Astrocyte (in vitro differentiated cells and primary cell): ENCODE data around the gene PSMD4. TPM values are rescaled to one million over a fixed set of nuclear protein-coding genes. Genes with fewer than 3 reads are reported as not detected.

Source experiments
- DNase-seq: peaks from one replicate; pipeline ENCODE4 v3.0.0-alpha.2; 2010; ENCODE audit warnings: low read depth
- FAIRE-seq: peaks from 2 replicates; lab custom pipeline; 2011; peaks lifted over from hg19 to GRCh38; lab: Jason Lieb, UNC
- H2AFZ ChIP-seq: 2 replicates; pipeline ENCODE4 v1.6.0; 2012; ENCODE audit warnings: low read depth, low read length, inconsistent platforms
- H3K27ac ChIP-seq: 2 replicates; pipeline ENCODE4 v1.5.1; 2011; ENCODE audit warnings: low read depth, low read length, inconsistent platforms
- H3K27me3 ChIP-seq: 2 replicates; pipeline ENCODE4 v1.6.0; 2011; ENCODE audit warnings: low read length, inconsistent platforms; ENCODE audit not compliant: insufficient read depth
- H3K36me3 ChIP-seq: 2 replicates; pipeline ENCODE4 v1.5.1; 2011; ENCODE audit warnings: low read length, inconsistent platforms; ENCODE audit not compliant: insufficient read depth
- H3K4me1 ChIP-seq: 2 replicates; pipeline ENCODE4 v1.5.1; 2011; ENCODE audit warnings: low read length, inconsistent platforms; ENCODE audit not compliant: insufficient read depth
- H3K4me2 ChIP-seq: 2 replicates; pipeline ENCODE4 v1.6.0; 2012; ENCODE audit warnings: low read length, inconsistent platforms
- H3K4me3 ChIP-seq: 2 replicates; pipeline ENCODE4 v1.5.1; 2011; ENCODE audit warnings: low read depth, mild to moderate bottlenecking, low read length, inconsistent platforms; ENCODE audit not compliant: insufficient read depth
- H3K79me2 ChIP-seq: 2 replicates; pipeline ENCODE4 v1.6.0; 2012; ENCODE audit warnings: mild to moderate bottlenecking, low read length, inconsistent platforms; ENCODE audit not compliant: insufficient read depth
- H3K9ac ChIP-seq: 2 replicates; pipeline ENCODE4 v1.6.0; 2012; ENCODE audit warnings: mild to moderate bottlenecking, low read length, inconsistent platforms
- H3K9me3 ChIP-seq: 2 replicates; pipeline ENCODE4 v1.5.1; 2012; ENCODE audit warnings: low read depth, mild to moderate bottlenecking, low read length, inconsistent platforms; ENCODE audit not compliant: insufficient read depth
- H4K20me1 ChIP-seq: 2 replicates; pipeline ENCODE4 v1.6.0; 2012; ENCODE audit warnings: low read length, inconsistent platforms; ENCODE audit not compliant: insufficient read depth
- H3K27ac Mint-ChIP-seq: one replicate; pipeline ENCODE4 v1.8.0; 2021; ENCODE audit warnings: mild to moderate bottlenecking, mixed read lengths; ENCODE audit not compliant: unreplicated experiment
- H3K27me3 Mint-ChIP-seq: one replicate; pipeline ENCODE4 v1.8.0; 2021; ENCODE audit warnings: low read depth, mixed read lengths; ENCODE audit not compliant: unreplicated experiment
- H3K36me3 Mint-ChIP-seq: one replicate; pipeline ENCODE4 v1.8.0; 2021; ENCODE audit warnings: low read depth, mixed read lengths; ENCODE audit not compliant: unreplicated experiment
- H3K4me1 Mint-ChIP-seq: one replicate; pipeline ENCODE4 v1.8.0; 2021; ENCODE audit warnings: low read depth, mixed read lengths; ENCODE audit not compliant: unreplicated experiment
- H3K4me3 Mint-ChIP-seq: one replicate; pipeline ENCODE4 v1.8.0; 2021; ENCODE audit warnings: mild to moderate bottlenecking, moderate library complexity, mixed read lengths; ENCODE audit not compliant: unreplicated experiment
- H3K9me3 Mint-ChIP-seq: one replicate; pipeline ENCODE4 v1.8.0; 2021; ENCODE audit warnings: mild to moderate bottlenecking, mixed read lengths; ENCODE audit not compliant: unreplicated experiment
- EZH2 ChIP-seq: IDR thresholded peaks from 2 replicates; pipeline ENCODE4 v1.6.1; 2012; ENCODE audit warnings: mild to moderate bottlenecking, low read length, inconsistent platforms; ENCODE audit not compliant: insufficient read depth
- total RNA-seq: library from RNA; stranded (reverse); gene quantifications from 2 replicates; pipeline ENCODE4 v1.2.1, GENCODE V29; 2021
- TF ChIP-seq, protein P1 (sequence below): IDR thresholded peaks from 2 replicates; pipeline ENCODE4 v1.5.1; 2011; ENCODE audit warnings: low read depth, mild to moderate bottlenecking, inconsistent platforms, low read length, moderate library complexity; ENCODE audit not compliant: insufficient read depth

PSMD4 gene
- total RNA-seq, 1 donor from 2014 or later: 171 TPM

- Mint-ChIP-seq H3K4me1 (peaks cover 19% of the 10 kb centered on the region), H3K27ac (peak overlapping the region; percentile 88), H3K4me3 (peak overlapping the region; percentile 17), H3K9me3 (no peaks in the 10 kb centered on the region), H3K36me3 (peaks cover 27% of the 10 kb centered on the region), H3K27me3 (no peaks in the 10 kb centered on the region)
- no peaks in the 10 kb centered on the region for H3K27me3 ChIP-seq
- peak overlapping the region; percentile 26 for H3K9ac ChIP-seq
- H2AFZ ChIP-seq: no peak overlapping the region
- peaks cover 16% of the 10 kb centered on the region for H3K79me2 ChIP-seq
- peaks cover 78% of the 10 kb centered on the region for H3K36me3 ChIP-seq
- peaks cover 19% of the 10 kb centered on the region for H4K20me1 ChIP-seq
- FAIRE-seq (no peak), DNase-seq (no peak)
- TF ChIP-seq, protein P1, sequence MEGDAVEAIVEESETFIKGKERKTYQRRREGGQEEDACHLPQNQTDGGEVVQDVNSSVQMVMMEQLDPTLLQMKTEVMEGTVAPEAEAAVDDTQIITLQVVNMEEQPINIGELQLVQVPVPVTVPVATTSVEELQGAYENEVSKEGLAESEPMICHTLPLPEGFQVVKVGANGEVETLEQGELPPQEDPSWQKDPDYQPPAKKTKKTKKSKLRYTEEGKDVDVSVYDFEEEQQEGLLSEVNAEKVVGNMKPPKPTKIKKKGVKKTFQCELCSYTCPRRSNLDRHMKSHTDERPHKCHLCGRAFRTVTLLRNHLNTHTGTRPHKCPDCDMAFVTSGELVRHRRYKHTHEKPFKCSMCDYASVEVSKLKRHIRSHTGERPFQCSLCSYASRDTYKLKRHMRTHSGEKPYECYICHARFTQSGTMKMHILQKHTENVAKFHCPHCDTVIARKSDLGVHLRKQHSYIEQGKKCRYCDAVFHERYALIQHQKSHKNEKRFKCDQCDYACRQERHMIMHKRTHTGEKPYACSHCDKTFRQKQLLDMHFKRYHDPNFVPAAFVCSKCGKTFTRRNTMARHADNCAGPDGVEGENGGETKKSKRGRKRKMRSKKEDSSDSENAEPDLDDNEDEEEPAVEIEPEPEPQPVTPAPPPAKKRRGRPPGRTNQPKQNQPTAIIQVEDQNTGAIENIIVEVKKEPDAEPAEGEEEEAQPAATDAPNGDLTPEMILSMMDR: no peak
- no peak for TF ChIP-seq EZH2
- no peaks in the 10 kb centered on the region for H3K9me3 ChIP-seq
- H3K27ac ChIP-seq: peak overlapping the region; percentile 33
- peaks cover 20% of the 10 kb centered on the region for H3K4me1 ChIP-seq
- no peak overlapping the region for H3K4me3 ChIP-seq
- peak overlapping the region; percentile 58 for H3K4me2 ChIP-seq
Measured at GRCh38 chr1:151237678-151238466, 16.7 kb upstream of the PSMD4 start.

GRCh38 chr1:151238467-151238739, 16.1 kb upstream of the PSMD4 start:
- TF ChIP-seq, protein P1: no peak
- no peak for TF ChIP-seq EZH2
- H3K27ac Mint-ChIP-seq: peak overlapping the region; percentile 88
- DNase-seq (peak; percentile 87), FAIRE-seq (peak; percentile 92)
- H3K4me1 ChIP-seq: peaks cover 20% of the 10 kb centered on the region
- H3K27ac ChIP-seq: peak overlapping the region; percentile 33
- H3K36me3 ChIP-seq: peaks cover 81% of the 10 kb centered on the region
- no peak overlapping the region for H2AFZ ChIP-seq
- H3K4me2 ChIP-seq: peak overlapping the region; percentile 58
- peaks cover 19% of the 10 kb centered on the region for H3K4me1 Mint-ChIP-seq
- no peaks in the 10 kb centered on the region for H3K9me3 Mint-ChIP-seq
- H3K79me2 ChIP-seq: peaks cover 16% of the 10 kb centered on the region
- no peaks in the 10 kb centered on the region for H3K27me3 Mint-ChIP-seq
- H3K27me3 ChIP-seq: no peaks in the 10 kb centered on the region
- H3K9me3 ChIP-seq: no peaks in the 10 kb centered on the region
- H3K9ac ChIP-seq: no peak overlapping the region
- H3K4me3 ChIP-seq: no peak overlapping the region
- H4K20me1 ChIP-seq: peaks cover 19% of the 10 kb centered on the region
- peaks cover 30% of the 10 kb centered on the region for H3K36me3 Mint-ChIP-seq
- peak overlapping the region; percentile 12 for H3K4me3 Mint-ChIP-seq

DNA sequence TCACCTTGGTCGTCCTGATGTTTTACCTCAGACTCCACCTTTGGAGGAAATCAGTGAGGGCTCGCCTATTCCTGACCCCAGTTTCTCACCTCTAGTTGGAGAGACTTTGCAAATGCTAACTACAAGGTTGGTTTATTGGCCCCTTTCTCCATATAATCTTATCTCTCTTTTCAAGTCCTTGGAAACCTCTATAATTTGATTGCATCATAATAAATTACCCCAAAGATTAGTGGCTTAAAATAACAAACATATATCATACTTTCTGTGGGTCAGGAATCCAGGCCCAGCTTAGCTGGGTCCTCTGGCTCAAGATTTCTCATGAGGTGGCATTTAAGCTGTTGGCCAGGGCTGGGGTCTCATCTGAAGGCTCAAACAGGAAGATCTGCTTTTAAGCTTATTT, 12.1 kb upstream of the PSMD4 start:
- H3K27ac ChIP-seq: no peak overlapping the region
- H4K20me1 ChIP-seq: peaks cover 23% of the 10 kb centered on the region
- no peak overlapping the region for H3K27ac Mint-ChIP-seq
- H3K4me3 ChIP-seq: no peak overlapping the region
- peaks cover 75% of the 10 kb centered on the region for H3K36me3 ChIP-seq
- H2AFZ ChIP-seq: no peak overlapping the region
- FAIRE-seq (no peak), DNase-seq (no peak)
- H3K9ac ChIP-seq: no peak overlapping the region
- no peaks in the 10 kb centered on the region for H3K27me3 Mint-ChIP-seq
- H3K36me3 Mint-ChIP-seq: peaks cover 33% of the 10 kb centered on the region
- H3K4me1 Mint-ChIP-seq: peaks cover 17% of the 10 kb centered on the region
- H3K4me1 ChIP-seq: peaks cover 15% of the 10 kb centered on the region
- no peaks in the 10 kb centered on the region for H3K27me3 ChIP-seq
- H3K4me2 ChIP-seq: no peak overlapping the region
- TF ChIP-seq, protein P1: no peak
- no peak for TF ChIP-seq EZH2
- no peaks in the 10 kb centered on the region for H3K9me3 ChIP-seq
- H3K9me3 Mint-ChIP-seq: no peaks in the 10 kb centered on the region
- no peak overlapping the region for H3K4me3 Mint-ChIP-seq
- H3K79me2 ChIP-seq: peaks cover 14% of the 10 kb centered on the region
